ENCODE measurements around the gene EZH1.

The EZH1 gene

DNA sequence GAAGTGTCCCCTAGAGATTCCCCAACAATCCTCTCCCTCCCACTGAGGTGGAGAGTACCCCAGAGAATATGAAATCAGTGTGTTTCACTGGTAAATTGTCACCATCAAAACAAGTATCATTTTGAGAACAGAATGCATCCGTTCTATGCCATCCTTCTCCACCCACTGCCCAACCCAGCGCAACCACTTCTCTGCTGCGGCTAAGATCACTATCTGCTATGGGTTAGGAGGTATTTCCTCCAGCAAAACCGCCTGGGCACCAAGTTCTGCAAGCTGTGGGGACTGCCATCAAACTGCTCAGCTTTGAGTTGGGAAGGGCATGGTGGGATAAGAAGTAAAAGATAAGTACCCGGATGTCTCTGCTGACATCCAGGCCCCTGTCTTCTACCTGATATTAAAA lies 38.1 kb downstream of the EZH1 start:
- FAIRE-seq: no peak

DNA sequence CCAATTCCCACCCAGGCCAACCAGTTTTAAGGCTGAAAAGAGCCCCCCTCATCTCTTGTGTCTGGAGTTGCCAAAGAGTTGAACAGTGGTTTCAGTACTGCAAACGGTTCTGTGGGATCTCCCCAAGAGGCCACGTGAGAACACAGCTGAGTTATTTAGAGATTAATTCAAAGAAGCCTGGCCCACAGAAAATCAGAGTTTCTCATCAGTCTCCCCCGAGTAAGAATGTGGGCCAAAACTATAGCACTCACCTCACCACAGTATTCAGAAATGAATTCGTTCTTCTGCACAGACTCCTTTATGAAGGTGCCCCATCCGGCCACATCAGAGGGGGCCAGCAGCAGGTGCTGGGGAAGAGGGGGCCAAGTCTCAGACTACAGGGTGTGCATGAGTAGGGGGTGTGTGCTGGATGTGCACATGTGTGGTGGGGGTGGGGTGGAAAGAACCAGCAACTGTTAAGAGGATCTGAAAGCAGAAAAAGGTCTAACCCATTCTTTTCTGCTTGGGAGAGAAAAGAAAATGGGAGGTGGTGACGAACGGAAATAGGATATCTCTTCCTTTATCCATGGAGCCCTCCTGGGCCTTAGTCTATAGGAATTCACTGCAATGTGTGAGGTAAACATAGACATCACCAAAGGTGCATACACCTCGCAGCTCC lies 39.9 kb downstream of the EZH1 start:
- no peak for FAIRE-seq

GRCh38 chr17:42704490-42704836 lies 40.4 kb downstream of the EZH1 start:
- FAIRE-seq: no peak

DNA sequence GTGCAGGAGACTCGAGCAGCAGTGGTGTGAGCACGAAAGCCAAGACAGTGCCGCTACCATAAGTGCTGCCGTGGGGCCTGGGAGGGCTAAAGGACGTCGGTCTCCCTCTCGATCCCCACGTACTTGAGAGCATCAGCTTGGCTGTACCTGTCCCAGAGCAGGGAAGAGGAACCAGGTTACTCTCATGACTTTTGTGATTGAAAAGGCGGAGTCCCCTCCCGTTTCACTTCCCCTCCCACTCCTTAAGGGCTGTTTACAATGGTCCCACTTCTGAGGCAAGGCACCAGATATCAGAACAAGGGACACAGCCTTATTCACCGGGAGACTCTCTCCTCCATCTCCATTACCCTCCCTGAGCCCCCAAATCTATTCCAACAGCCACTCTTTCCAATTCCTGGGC lies 42.4 kb downstream of the EZH1 start:
- FAIRE-seq: no peak

DNA sequence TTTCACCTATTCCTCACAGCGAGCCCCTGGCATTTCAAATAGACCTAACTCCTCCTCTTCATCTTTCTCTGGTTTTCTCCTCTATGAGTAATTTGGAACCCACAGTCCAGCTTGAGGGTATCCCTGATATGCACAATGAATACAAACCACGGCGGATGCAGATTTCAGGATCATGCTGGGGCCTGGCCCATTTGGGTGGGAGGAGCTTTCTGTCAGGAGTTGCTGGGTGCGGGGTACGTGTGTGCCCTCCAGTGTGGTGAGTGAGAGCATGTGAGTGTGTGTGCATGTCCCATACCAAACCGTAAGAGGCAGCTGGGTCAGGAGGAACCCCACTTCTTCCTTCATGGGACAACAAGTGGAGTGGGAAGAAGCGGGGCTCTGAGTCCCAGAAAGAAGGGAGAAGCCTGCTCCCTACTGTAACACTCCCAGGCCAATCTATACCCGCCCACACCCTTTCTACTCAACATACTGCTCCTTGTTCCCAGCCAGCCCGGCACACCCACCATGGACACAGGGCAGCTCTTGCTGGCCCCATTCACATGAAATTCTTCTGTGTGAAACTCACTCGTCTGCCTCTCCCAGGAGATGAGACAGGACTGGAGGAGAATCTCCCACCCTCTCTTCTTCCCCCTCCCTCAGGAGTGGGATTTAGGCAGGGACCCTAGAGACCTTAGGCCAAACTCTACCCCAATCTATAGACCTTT lies 44.1 kb downstream of the EZH1 start:
- FAIRE-seq: no peak

- FAIRE-seq: no peak
These were observed 45.5 kb downstream of the EZH1 start for GRCh38 chr17:42699415-42699740.

GRCh38 chr17:42698736-42699414 lies 46.0 kb downstream of the EZH1 start:
- FAIRE-seq: no peak

DNA sequence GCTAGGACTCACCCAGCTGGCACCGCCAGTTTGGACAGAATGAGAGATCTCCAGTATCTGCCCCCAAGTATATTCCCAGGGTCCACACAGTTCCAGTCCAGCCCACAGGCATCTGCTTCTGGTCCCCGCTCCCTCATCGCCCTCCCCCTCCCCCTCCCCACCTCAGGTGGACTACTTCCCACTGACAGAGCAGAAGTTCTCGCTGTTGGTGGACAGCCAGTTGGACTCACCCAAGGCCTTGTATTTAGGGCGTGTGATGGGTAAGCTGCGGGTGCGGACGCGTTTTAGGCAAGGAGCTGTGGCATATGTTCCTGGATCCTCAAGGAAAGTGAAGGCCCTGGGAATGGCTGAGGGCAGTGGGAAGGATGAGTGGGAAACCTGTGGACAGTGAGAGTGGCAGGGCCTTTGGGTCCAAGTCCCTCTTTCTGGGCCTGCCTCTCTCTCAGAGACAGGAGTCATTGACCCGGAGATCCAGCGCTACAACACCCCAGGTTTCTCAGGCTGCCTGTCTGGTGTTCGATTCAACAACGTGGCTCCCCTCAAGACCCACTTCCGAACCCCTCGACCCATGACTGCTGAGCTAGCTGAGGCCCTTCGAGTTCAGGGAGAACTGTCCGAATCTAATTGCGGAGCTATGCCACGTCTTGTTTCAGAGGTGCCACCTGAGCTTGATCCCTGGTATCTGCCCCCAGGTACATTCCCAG lies 47.6 kb downstream of the EZH1 start:
- FAIRE-seq: no peak

DNA sequence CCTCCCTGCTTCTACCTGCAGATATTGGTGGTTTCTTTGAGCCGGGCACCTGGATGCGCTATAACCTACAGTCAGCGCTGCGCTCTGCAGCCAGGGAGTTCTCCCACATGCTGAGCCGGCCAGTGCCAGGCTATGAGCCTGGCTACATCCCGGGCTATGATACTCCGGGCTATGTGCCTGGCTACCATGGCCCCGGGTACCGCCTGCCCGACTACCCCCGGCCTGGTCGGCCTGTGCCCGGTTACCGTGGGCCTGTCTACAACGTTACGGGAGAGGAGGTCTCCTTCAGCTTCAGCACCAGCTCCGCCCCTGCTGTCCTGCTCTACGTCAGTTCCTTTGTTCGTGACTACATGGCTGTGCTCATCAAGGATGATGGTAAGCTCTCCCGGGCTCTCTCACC lies 49.3 kb downstream of the EZH1 start:
- FAIRE-seq: no peak

DNA sequence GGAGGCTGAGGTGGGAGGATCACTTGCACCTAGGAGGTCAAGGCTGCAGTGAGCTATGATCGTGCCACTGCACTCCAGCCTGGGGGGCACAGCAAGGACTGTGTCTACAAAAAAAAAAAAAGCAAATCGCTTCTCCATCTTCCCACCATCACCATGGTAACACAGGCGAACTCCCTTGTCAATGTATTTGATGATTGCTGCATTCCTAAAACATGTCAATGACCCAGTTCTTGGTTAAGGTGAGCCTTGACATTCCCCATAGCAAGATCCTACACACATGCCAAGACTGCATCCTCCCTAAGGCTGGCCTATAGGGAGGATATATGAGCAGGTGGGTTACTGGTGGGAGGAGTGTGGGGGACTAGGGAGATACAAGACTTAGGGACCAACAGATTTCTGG lies 50.3 kb downstream of the EZH1 start:
- no peak for FAIRE-seq

GRCh38 chr17:42692489-42692888 lies 52.4 kb downstream of the EZH1 start:
- no peak for FAIRE-seq

GRCh38 chr17:42691021-42691545 lies 53.8 kb downstream of the EZH1 start:
- no peak for FAIRE-seq

DNA sequence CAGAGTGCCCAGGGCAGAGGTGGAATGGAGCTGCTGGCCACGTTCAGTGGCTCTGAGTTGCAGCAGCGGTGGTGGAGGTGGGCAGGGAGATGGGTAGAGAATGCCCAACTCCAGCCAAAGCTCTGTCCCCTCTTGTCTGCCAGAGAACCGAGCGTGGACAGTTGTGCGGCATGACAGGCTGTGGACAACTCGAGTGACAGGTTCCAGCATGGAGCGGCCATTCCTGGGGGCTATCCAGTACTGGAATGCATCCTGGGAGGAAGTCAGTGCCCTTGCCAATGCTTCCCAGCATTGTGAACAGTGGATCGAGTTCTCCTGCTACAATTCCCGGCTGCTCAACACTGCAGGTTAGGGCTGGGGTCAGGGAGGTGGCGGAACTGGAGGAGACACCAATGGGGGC lies 54.2 kb downstream of the EZH1 start:
- no peak for FAIRE-seq

- no peak for FAIRE-seq
These were observed 57.0 kb downstream of the EZH1 start for GRCh38 chr17:42687707-42688320.

DNA sequence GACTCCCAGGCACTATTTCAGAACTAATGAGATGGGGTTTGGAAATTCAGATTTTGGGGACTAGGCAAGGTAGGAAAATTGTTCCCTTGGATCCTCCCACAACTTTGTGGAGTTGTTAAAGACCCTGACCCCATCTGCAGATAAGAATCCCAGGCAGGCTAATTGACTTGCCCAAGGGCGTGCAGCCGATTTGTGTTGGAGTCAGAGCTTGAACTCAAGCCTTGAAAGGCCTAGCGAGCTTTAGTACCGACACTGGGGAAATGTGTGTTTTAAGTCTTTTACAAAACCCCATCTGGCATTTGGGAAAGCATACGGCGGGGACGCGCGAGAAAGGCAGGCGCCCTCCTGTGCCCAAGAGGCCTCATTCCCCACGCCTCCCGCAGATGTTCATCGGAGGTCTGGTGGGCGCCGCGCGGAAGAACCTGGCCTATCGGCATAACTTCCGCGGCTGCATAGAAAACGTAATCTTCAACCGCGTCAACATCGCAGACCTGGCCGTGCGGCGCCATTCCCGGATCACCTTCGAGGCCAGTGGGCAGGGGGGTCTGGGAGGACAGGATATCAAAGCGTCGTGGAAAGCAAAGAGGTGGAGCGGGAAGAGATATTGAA lies 58.2 kb downstream of the EZH1 start:
- no peak for FAIRE-seq

GRCh38 chr17:42685831-42686230 lies 59.0 kb downstream of the EZH1 start:
- no peak for FAIRE-seq

DNA sequence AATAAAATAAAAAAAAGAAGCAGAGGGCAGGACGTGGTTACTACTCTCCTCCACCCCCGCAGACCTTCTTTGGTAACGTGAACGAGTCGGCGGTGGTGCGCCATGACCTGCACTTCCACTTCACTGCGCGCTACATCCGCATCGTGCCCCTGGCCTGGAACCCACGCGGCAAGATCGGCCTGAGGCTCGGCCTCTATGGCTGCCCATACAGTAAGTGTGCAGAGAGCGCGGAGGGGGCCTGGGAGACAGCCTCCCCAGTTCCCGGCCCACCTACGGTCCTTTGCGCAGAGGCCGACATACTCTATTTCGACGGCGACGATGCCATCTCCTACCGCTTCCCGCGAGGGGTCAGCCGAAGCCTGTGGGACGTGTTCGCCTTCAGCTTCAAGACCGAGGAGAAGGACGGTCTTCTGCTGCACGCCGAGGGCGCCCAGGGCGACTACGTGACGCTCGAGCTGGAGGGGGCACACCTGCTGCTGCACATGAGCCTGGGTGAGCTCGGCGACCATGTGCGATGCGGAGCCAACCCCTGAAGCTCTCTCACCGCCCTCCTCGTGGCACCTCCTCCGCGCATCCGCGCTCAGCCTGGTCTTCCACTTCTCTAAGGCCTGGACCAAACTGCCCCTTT lies 59.8 kb downstream of the EZH1 start:
- no peak for FAIRE-seq

DNA sequence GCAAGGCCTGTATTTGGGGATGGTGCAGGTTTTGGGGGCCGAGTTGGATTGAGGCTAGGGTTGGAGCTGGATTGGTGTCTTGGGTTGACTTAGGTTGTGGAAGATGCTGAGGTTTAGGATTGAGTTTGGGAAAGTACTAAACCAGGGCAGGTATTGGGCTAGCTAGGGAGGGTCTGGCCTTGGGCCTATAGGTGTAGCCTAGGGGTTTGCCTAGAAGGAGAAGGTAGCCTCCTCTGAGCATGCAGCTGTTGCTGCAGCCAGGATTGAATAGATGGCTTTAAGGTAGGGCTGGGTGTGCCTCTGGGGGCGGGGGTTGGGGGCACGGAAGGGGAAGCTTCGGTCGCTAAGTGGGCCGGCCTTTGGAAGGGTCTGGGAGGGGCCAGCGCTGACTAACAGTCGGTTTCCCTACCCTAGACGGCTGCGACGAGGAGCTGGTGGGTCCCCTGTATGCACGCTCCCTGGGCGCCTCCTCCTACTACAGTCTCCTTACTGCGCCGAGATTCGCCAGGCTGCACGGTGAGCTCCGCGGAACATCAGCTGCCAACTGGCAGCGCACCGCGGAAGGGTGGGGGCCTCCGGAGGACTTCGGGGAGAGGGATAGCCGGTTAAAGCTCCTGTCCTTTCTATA lies 61.3 kb downstream of the EZH1 start:
- FAIRE-seq: no peak

DNA sequence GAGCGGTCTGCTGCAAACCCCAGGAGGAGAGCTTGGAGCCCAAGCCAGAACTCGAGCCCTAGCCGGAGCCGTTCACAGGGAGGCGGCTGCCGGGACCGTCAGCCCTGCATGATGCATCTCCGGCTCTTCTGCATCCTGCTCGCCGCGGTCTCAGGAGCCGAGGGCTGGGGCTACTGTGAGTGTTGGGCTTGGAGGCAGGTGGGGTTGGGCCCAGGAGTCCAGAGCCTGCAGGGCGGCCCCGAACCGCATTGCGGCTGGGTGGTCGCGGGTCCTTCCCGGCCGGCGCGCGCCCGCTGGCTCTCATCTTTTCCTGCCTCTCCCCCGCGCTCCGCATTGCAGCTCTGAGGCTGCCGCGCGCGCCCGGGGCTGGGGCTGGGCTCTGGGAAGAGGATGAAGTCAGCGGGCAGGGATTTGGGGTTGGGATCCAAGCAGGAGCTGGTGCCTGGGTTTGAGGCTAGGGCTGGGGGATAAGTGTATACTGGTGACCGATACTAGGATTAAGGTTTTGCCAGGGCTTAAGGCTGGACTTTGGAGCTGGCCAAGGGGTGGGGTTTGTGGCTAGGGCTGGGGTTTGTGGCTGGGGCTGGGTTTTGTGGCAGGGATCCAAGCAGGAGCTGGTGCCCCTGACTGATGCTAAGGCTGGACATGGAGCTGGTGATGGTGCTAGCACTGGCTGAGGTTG lies 62.0 kb downstream of the EZH1 start:
- FAIRE-seq: no peak

- FAIRE-seq: no peak
These were observed 62.7 kb downstream of the EZH1 start, which contains the start of gene CNTNAP1 for GRCh38 chr17:42681976-42682721. Gene CNTNAP1 (plus strand): TSS chr17:42682531. CDS start chr17:42682830, 299 bp downstream.
